ENCODE data around the gene SCYGR7.
"Not testable (repeated sequence)": the region's sequence is repeated elsewhere in the genome, so short reads cannot be mapped to it uniquely, and the experiment has no call there.

Gene SCYGR7

DNA sequence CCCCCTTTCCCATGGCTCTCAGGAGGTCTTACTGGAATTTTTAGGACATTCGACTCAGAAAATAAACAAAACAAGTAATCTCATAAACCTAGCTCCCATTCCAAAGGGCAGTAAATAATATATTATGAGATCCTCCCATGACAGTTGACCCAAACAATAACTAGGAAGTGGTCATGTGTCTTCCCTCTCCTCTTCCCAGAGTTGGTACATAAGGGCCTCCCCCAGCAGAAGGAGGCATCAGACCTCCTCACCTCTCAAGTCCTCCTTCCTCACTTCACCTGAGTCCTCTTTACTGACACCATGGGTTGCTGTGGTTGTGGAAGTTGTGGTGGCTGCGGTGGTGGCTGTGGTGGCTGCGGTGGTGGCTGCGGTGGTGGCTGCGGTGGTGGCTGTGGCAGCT lies at the start of gene SCYGR7:
Gene SCYGR7 (plus strand): TSS at position 301 of the 400 bp plus-strand sequence. CDS start 0 bp downstream, at position 301.
- no peak for DNase-seq (ENCODE audit: low read depth in 2 of 2)

GRCh38 chr2:227684258-227684657 lies 43.9 kb upstream of the SCYGR7 start:
- no peak for DNase-seq (ENCODE audit: low read depth in 2 of 2)

DNA sequence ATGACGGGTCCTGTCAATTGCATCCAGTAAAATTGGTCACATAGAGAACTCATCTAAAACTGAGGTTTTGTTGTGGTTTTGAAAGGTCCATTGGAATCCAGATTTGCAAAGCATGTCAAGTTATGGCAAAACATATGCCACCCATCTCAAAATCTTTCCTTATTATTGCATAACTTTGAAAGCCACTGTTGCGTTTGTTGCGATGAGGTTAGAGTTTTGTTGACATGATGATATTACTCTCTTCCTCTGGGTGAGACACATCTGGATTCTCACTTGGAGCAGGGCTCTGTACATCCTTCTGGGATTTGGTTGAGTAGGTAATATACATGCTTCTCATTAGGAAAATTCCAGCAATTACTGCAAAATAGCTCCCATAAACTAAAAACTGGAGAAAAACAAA lies 40.9 kb upstream of the SCYGR7 start:
- DNase-seq (ENCODE audit: low read depth in 2 of 2), result no peak

- DNase-seq (ENCODE audit: low read depth in 2 of 2), result no peak
Measured at GRCh38 chr2:227696990-227697679, 31.0 kb upstream of the SCYGR7 start.

- DNase-seq (ENCODE audit: low read depth in 2 of 2), result no peak
Measured at GRCh38 chr2:227701556-227701955, 26.6 kb upstream of the SCYGR7 start.

DNA sequence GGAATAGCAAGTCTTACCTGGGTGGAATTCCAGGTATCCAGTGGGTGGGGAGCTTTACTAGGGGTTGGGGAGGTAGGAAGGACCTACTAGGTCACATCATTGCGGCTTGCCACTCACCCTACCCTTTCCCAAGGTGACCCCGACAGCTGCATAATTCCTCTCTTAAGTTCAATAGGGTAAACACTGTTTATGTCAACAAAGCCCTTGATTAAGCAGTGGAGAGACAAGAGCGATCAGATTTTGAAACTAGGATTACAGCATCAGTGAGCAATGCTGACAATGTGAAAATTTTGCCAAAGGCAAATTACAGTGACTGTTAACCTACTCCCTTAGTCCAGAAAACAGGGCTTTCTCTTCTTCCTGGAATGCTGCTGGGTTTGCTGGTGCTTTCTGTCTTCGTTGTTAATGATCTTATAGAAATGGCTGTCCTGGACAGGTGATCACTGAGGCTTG lies 24.8 kb upstream of the SCYGR7 start:
- DNase-seq (ENCODE audit: low read depth in 2 of 2), result no peak

DNA sequence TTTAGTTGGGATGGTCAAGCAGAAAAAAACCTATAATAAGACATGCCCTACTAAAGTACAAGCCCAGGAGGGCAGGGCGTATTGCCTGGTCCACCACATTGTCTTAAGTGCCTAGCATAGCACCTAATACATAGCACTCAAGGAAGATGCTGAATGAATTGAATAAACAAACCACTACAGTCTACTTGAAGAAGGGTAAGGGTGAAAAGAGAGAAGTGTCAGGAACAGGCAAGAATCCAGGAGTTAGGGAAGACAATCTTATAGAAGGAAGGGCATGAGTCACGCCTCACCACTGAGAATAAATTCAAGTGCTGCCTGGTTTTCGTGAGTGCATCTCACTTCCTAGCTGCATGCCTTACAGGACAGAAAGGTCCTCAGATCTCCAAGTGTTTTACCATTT lies 24.2 kb upstream of the SCYGR7 start:
- DNase-seq (ENCODE audit: low read depth in 2 of 2), result no peak

DNA sequence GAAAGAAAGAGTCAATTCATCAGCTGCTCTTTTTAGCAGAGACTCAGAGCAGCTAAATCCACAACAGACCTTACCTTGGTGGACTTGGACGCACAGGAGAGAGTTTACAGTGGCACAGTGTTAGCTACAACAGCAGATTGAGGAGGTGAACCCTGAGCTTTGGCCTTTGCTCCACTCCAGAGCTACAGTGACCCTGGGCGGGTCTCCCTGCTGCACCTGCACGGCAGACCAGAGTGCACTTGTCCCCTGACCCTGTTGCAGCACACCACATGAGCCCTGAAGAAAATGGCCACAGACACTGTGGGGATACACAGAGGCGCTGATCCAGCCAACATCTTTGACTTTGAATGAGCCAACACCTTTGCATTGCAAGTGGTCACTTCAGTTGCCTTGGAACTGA lies 21.3 kb upstream of the SCYGR7 start:
- DNase-seq (ENCODE audit: low read depth in 2 of 2), result no peak

DNA sequence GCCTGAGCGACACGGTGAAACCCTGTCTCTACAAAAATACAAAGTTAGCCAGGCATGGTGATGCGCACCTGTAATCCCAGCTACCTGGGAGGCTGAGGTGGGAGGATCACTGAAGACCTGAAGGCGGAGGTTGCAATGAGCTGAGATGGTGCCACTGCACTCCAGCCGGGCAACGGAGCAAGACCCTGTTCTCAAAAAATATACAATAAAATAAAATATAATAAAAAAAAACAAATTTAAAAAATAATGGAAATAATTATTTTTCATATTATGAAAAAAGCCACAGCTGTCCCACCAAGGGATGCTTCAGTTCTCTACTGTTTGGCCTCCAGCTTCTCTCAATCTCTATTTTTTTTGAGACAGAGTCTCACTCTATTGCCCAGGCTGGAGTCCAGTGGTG lies 20.7 kb upstream of the SCYGR7 start:
- no peak for DNase-seq (ENCODE audit: low read depth in 2 of 2)

GRCh38 chr2:227710986-227711385 lies 17.1 kb upstream of the SCYGR7 start:
- DNase-seq (ENCODE audit: low read depth in 2 of 2), result no peak

DNA sequence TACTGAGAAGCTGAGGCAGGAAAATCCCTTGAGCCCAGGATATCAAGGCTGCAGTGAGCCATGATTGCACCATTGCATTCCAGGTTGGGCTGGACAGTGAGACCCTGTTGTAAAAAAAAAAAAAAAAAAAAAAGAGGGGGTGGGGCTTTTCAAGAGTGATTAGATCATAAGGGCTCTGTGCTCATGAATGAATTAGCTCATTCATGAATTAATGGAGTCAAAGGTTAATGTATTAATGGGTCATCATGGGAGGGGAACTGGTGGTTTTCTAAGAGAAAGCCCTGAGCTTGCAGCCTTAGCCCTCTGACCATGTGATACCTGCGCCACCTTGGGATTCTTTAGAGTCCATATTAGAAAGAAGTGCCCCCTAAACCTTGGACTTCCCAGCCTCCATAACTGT lies 14.8 kb upstream of the SCYGR7 start:
- DNase-seq (ENCODE audit: low read depth in 2 of 2), result no peak

- DNase-seq (ENCODE audit: low read depth in 2 of 2), result no peak
Measured at GRCh38 chr2:227716501-227716900, 11.6 kb upstream of the SCYGR7 start.

DNA sequence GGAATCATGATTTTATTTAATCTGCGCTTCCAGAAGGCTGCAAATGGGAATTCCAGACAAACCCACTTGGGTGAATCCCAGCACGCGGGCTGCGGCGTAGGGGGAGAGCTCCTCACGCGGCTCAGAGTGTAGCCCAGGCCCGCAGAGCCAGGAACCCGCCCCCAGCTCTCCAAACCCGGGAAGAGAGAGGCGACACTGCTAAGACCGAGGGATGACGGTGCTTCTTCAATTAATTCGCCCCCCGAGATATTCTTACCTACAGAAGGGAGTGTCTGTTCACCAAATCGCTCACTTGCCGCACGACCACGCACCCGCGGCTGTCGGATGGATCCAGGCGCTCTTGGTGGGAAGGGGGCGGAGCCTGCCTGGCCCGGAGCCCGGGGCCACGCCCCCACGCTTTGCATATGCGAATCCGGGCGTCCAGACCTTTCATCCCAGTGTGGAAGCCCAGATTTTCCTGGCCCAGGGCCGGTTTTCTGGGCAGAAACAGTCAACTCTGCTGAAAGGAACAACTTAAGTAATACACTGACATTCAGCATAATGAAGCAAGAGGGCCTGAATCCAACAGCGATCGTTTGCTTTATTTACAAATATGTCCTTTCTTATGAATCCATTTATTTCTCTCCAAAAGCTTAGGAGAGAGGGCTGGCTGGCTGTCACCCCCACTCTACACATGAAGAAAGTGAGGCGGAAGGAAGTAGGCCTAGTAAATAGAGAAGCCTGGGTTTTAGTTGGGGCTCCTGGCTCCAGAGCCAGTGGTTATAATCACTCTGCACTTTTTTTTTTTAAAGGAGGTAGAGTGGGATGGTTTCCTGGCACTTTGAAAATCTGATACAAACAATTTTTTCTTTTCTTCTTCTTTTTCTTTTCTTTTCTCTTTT lies 10.2 kb upstream of the SCYGR7 start, which contains the start of gene SLC19A3:
Gene SLC19A3 (minus strand): TSS at position 342 of the 881 bp plus-strand sequence. CDS start 15,710 bp downstream, outside the sequence.
- DNase-seq (ENCODE audit: low read depth in 2 of 2), result peak; percentile 42 to 45

- no peak for DNase-seq (ENCODE audit: low read depth in 2 of 2)
Measured at GRCh38 chr2:227719641-227720040, 8.5 kb upstream of the SCYGR7 start.

DNA sequence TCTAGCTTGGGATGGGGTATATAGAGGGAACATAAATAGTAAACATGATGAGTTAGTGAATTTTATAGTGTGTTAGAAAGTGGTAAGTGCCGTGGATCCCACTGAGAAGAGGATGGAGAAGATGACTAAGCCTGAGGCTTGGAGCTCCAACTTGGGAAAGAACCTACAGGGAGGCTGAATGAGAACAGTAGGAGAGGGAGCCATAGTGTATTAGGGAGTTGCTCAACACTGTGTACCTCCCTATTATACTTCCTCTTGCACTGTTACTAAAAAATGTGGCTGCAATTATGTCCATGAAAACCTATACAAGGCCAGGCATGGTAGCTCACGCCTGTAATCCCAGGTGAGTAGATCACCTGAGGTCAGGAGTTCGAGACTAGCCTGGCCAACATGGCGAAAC lies 7.5 kb upstream of the SCYGR7 start:
- DNase-seq (ENCODE audit: low read depth in 2 of 2), result no peak

- DNase-seq (ENCODE audit: low read depth in 2 of 2), result not testable (repeated sequence)
Measured at GRCh38 chr2:227722821-227723220, 5.3 kb upstream of the SCYGR7 start.

DNA sequence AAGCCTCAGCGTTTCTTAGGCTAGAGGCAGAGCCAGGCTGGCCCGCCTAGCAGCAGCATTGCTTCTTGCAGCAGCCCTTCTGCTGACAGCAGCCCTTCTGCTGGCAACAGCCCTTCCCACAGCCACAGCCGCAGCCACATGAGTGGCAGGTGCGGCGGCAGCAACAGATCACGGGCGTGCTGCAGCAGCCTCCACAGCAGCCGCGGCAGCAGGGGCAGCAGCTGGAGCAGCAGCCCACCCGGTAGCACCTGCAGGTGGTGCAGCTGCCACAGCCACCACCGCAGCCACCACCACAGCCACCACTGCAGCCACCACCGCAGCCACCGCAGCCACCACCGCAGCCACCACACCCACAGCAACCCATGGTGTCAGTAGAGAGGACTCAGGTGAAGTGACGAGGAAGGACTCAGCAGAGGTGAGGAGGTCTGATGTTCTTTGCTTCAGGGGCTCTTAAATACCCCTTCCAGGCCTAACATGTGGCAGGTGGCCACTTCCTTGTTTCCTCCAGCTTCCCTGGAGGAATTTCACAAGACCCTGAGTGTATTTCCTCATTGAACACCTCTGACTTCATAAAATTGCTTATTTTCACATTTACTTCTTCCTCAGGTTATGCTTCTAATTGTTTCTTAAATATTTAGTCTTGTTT lies 3.6 kb upstream of the SCYGR7 start, which contains the start of gene SCYGR6:
Gene SCYGR6 (minus strand): TSS at position 364 of the 646 bp plus-strand sequence. CDS start 0 bp downstream, at position 364.
- no peak for DNase-seq (ENCODE audit: low read depth in 2 of 2)

DNA sequence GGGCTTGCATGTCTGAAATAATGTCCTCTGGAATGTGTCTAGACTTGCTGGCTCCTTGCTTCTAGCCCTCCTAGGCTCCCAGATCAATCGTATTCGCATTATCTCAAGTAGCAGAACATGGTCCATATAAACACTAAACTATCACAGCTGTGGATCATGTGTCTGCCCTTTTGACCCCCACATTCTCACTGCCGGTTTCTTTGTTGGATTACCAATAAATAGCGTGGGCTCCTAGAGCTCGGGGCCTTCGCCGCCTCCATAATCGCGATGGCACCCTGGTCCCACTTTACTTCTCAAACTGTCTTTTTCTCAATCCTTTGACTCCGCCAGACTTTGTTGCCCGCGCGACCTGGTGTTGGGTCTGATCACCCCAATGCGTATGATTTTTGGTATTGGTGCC lies 11.2 kb downstream of the SCYGR7 start:
- no peak for DNase-seq (ENCODE audit: low read depth in 2 of 2)

DNA sequence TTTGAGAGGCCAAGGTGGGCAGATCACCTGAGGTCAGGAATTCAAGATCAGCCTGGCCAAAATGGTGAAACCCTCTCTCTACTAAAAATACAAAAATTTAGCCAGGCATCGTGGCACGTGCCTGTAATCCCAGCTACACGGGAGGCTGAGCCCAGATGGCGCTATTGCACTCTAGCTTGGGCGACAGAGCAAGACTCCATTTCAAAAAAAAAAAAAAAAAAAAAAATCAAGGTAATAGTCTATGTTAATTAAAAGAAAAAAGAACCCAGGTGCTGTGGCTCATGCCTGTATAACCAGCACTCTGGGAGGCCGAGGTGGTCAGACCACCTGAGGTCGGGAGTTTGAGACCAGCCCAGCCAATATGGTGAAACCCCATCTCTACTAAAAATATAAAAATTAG lies 12.6 kb downstream of the SCYGR7 start:
- DNase-seq (ENCODE audit: low read depth in 2 of 2), result not testable (repeated sequence)

GRCh38 chr2:227745594-227745993 lies 17.5 kb downstream of the SCYGR7 start, which contains the start of gene SCYGR8:
Gene SCYGR8 (plus strand): TSS chr2:227745894. CDS start chr2:227745894, 0 bp downstream.
- DNase-seq (ENCODE audit: low read depth in 2 of 2), result no peak

- DNase-seq (ENCODE audit: low read depth in 2 of 2), result no peak
Measured at GRCh38 chr2:227748079-227748478, 19.9 kb downstream of the SCYGR7 start.

- not testable (repeated sequence) for DNase-seq (ENCODE audit: low read depth in 2 of 2)
Measured at GRCh38 chr2:227756261-227756660, 28.1 kb downstream of the SCYGR7 start.

Data from fibroblast of skin of left biceps (primary cell).